HepG2 (cell line): Measurements from ENCODE around the gene RUBCNL. TPM values are rescaled to one million over a fixed set of nuclear protein-coding genes. Genes with fewer than 3 reads are reported as not detected.

Experiments used
- SRF ChIP-seq: IDR thresholded peaks from 2 replicates; pipeline ENCODE4 v1.6.1; 2011; ENCODE audit warnings: mild to moderate bottlenecking, low read depth, low read length, moderate library complexity
- STAT5B ChIP-seq: sonication (generic); formaldehyde crosslinking; IDR thresholded peaks from 2 replicates; pipeline ENCODE4 v1.4.0; 2020; ENCODE audit warnings: missing genetic modification reagents
- polyA plus RNA-seq, 8 experiments: library from polyadenylated mRNA; depleted of rRNA in 3 of 8; stranded (reverse) in 7 of 8; unstranded in 1 of 8; fragments of >200 nt; fragmentation: Illumina TruSeq in 4 of 8; extraction: Trizol in 4 of 8; gene quantifications; 2 replicates each; pipeline versions ENCODE4 v1.2.1 to v1.2.3, GENCODE V29; 2011 to 2016; ENCODE audit warnings: low read depth in 4 of 8, missing spikeins in 1 of 8, mixed read lengths in 1 of 8; ENCODE audit not compliant: insufficient read depth in 1 of 8
- total RNA-seq, 5 experiments: library from RNA; depleted of rRNA; stranded (reverse); fragments of >200 nt; fragmentation: Illumina TruSeq; extraction: Trizol; gene quantifications; 2 replicates each; pipeline ENCODE4 v1.2.3, GENCODE V29; 2016; ENCODE audit warnings: low read depth in 1 of 5
- TF ChIP-seq, protein P1 (sequence below): IDR thresholded peaks from 2 replicates; pipeline ENCODE4 v1.6.1; 2016; ENCODE audit warnings: low read depth, missing genetic modification reagents, missing compliant biosample characterization
- TF ChIP-seq, protein P2 (sequence below): sonication (generic); formaldehyde crosslinking; IDR thresholded peaks from 2 replicates; pipeline ENCODE4 v1.8.0; 2022; ENCODE audit warnings: missing genetic modification reagents, low read depth, mild to moderate bottlenecking, borderline replicate concordance
- TF ChIP-seq, protein P3 (sequence below): sonication (generic); formaldehyde crosslinking; conservative IDR thresholded peaks from 2 replicates; pipeline ENCODE4 v1.8.0; 2022; ENCODE audit warnings: missing genetic modification reagents

Gene RUBCNL
- total and polyA plus RNA-seq, 2 of the 13 experiments (the other 11 are each of a cell fraction or from before 2014, with no cell fraction given) = not detected

DNA sequence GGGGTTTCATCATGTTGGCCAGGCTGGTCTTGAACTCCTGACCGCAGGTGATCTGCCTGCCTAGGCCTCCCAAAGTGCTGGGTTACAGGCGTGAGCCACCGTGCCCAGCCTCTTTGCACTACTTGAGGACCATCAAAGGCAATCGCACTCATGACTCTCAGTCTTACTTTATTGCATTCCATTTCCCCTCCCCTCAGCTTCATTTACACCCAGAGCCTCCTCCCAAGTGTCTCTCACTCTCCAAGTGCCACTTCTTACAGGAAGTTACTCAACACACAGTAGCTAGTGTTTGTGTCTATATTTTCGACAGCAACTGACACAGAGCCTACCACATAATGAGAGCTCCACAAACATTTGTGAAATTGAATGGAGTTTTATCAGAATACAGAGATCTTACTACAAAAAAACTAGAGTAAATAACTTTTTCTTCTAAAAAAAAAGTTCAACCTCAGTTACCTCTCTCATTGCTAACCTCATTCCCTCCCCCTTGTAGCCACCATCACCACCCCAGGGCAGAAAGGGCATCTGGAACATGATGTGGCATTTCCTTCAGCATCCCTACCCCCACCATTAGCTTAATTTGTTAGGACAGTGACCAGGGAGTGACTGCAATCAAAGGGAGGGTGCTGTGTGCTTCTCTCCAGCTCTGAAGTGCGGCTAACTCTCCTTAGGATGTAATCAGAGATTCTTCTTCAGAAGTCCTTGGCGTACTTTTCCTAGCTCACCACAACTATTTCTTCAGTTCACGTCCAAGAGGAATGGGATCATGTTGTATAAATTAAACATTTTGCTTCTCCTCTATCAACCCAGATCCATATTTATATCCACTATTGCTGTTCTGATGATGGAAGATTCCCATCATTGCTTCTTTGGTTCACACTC is 17.0 kb upstream of the RUBCNL start (continued):
- TF ChIP-seq, protein P1, sequence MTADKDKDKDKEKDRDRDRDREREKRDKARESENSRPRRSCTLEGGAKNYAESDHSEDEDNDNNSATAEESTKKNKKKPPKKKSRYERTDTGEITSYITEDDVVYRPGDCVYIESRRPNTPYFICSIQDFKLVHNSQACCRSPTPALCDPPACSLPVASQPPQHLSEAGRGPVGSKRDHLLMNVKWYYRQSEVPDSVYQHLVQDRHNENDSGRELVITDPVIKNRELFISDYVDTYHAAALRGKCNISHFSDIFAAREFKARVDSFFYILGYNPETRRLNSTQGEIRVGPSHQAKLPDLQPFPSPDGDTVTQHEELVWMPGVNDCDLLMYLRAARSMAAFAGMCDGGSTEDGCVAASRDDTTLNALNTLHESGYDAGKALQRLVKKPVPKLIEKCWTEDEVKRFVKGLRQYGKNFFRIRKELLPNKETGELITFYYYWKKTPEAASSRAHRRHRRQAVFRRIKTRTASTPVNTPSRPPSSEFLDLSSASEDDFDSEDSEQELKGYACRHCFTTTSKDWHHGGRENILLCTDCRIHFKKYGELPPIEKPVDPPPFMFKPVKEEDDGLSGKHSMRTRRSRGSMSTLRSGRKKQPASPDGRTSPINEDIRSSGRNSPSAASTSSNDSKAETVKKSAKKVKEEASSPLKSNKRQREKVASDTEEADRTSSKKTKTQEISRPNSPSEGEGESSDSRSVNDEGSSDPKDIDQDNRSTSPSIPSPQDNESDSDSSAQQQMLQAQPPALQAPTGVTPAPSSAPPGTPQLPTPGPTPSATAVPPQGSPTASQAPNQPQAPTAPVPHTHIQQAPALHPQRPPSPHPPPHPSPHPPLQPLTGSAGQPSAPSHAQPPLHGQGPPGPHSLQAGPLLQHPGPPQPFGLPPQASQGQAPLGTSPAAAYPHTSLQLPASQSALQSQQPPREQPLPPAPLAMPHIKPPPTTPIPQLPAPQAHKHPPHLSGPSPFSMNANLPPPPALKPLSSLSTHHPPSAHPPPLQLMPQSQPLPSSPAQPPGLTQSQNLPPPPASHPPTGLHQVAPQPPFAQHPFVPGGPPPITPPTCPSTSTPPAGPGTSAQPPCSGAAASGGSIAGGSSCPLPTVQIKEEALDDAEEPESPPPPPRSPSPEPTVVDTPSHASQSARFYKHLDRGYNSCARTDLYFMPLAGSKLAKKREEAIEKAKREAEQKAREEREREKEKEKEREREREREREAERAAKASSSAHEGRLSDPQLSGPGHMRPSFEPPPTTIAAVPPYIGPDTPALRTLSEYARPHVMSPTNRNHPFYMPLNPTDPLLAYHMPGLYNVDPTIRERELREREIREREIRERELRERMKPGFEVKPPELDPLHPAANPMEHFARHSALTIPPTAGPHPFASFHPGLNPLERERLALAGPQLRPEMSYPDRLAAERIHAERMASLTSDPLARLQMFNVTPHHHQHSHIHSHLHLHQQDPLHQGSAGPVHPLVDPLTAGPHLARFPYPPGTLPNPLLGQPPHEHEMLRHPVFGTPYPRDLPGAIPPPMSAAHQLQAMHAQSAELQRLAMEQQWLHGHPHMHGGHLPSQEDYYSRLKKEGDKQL (CRISPR knock-in tag) = no peak
- no peak for TF ChIP-seq SRF
- TF ChIP-seq, protein P2, sequence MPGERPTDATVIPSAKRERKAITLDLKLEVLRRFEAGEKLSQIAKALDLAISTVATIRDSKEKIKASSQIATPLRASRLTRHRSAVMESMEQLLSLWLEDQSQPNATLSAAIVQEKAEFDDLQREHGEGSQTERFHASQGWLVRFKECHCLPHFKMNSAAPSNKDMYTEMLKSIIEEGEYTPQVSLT (CRISPR knock-in tag) = no peak
- no peak for TF ChIP-seq STAT5B (CRISPR knock-in tag)
- TF ChIP-seq, protein P3, sequence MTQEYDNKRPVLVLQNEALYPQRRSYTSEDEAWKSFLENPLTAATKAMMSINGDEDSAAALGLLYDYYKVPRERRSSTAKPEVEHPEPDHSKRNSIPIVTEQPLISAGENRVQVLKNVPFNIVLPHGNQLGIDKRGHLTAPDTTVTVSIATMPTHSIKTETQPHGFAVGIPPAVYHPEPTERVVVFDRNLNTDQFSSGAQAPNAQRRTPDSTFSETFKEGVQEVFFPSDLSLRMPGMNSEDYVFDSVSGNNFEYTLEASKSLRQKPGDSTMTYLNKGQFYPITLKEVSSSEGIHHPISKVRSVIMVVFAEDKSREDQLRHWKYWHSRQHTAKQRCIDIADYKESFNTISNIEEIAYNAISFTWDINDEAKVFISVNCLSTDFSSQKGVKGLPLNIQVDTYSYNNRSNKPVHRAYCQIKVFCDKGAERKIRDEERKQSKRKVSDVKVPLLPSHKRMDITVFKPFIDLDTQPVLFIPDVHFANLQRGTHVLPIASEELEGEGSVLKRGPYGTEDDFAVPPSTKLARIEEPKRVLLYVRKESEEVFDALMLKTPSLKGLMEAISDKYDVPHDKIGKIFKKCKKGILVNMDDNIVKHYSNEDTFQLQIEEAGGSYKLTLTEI (CRISPR knock-in tag) = no peak
